ENCODE measurements around the gene KRIT1.

GRCh38 chr7:92246360-92247101, 817 bp upstream of the KRIT1 start:
- TF ChIP-seq CTCF (IDR thresholded peaks at IDR 0.05), result no peak
- TF ChIP-seq POLR2A (IDR thresholded peaks at IDR 0.05), result no peak
